Measurements from ENCODE around the gene SSH2.

GRCh38 chr17:29761040-29761761 is 168.8 kb downstream of the SSH2 start:
- no peak for TF ChIP-seq CTCF (IDR thresholded peaks at IDR 0.05; ENCODE audit: borderline replicate concordance, extremely low read depth, low read length, poor library complexity, severe bottlenecking)
- no peak for TF ChIP-seq EZH2 (IDR thresholded peaks at IDR 0.05; ENCODE audit: borderline replicate concordance, low read depth, low read length, severe bottlenecking)
